Amniotic stem cell (primary cell): ENCODE data around the gene SPPL3.
"Not testable (repeated sequence)": the region's sequence is repeated elsewhere in the genome, so short reads cannot be mapped to it uniquely, and the experiment has no call there.

ENCODE experiments used
- DNase-seq: peaks from one replicate; lab custom pipeline; 2025; lab: John Stamatoyannopoulos, UW

Gene SPPL3

GRCh38 chr12:120904197-120904773, at the start of gene SPPL3:
TSS of gene SPPL3 (minus strand) at chr12:120904358. CDS start at chr12:120903867, 491 bp downstream.
- peak; percentile 61 for DNase-seq

GRCh38 chr12:120950807-120951206, 46.6 kb upstream of the SPPL3 start:
- DNase-seq = no peak

- DNase-seq = not testable (repeated sequence)
These were observed 46.2 kb upstream of the SPPL3 start for GRCh38 chr12:120950260-120950799.

- DNase-seq = not testable (repeated sequence)
These were observed 41.4 kb upstream of the SPPL3 start for GRCh38 chr12:120945516-120945915.

GRCh38 chr12:120944645-120945217, 40.6 kb upstream of the SPPL3 start:
- peak; percentile 9 for DNase-seq

- no peak for DNase-seq
These were observed 39.3 kb upstream of the SPPL3 start for GRCh38 chr12:120943482-120943881.

- DNase-seq = no peak
These were observed 37.8 kb upstream of the SPPL3 start for GRCh38 chr12:120941846-120942405.

- no peak for DNase-seq
These were observed 37.3 kb upstream of the SPPL3 start for GRCh38 chr12:120941412-120941811.

- no peak for DNase-seq
These were observed 36.6 kb upstream of the SPPL3 start for GRCh38 chr12:120940799-120941198.

GRCh38 chr12:120940006-120940405, 35.8 kb upstream of the SPPL3 start:
- DNase-seq = no peak

- no peak for DNase-seq
These were observed 35.4 kb upstream of the SPPL3 start for GRCh38 chr12:120939523-120939922.

- no peak for DNase-seq
These were observed 34.3 kb upstream of the SPPL3 start for GRCh38 chr12:120938496-120938895.

GRCh38 chr12:120936197-120936596, 32.0 kb upstream of the SPPL3 start:
- no peak for DNase-seq

- no peak for DNase-seq
These were observed 29.6 kb upstream of the SPPL3 start for GRCh38 chr12:120933786-120934185.

GRCh38 chr12:120932956-120933526, 28.9 kb upstream of the SPPL3 start:
- DNase-seq = no peak

GRCh38 chr12:120932058-120932457, 27.9 kb upstream of the SPPL3 start:
- no peak for DNase-seq

GRCh38 chr12:120930032-120930431, 25.9 kb upstream of the SPPL3 start:
- no peak for DNase-seq

GRCh38 chr12:120928864-120929652, 24.9 kb upstream of the SPPL3 start:
- no peak for DNase-seq

GRCh38 chr12:120925740-120926563, 21.8 kb upstream of the SPPL3 start:
- no peak for DNase-seq

- DNase-seq = no peak
These were observed 18.1 kb upstream of the SPPL3 start for GRCh38 chr12:120922279-120922678.

- DNase-seq = no peak
These were observed 17.5 kb upstream of the SPPL3 start for GRCh38 chr12:120921637-120922036.
